NCI-H146 (cell line): Measurements from ENCODE around the gene MALRD1.

Experiments used
- DNase-seq: peaks from one replicate; lab custom pipeline; 2025; lab: John Stamatoyannopoulos, UW

The MALRD1 gene

GRCh38 chr10:19107406-19107805 lies 58.8 kb downstream of the MALRD1 start:
- no peak for DNase-seq

GRCh38 chr10:19111501-19112267 lies 63.1 kb downstream of the MALRD1 start:
- DNase-seq = no peak

- no peak for DNase-seq
Observed at GRCh38 chr10:19117438-19117837, 68.8 kb downstream of the MALRD1 start.

GRCh38 chr10:19119191-19119590 lies 70.6 kb downstream of the MALRD1 start:
- DNase-seq = no peak

DNA sequence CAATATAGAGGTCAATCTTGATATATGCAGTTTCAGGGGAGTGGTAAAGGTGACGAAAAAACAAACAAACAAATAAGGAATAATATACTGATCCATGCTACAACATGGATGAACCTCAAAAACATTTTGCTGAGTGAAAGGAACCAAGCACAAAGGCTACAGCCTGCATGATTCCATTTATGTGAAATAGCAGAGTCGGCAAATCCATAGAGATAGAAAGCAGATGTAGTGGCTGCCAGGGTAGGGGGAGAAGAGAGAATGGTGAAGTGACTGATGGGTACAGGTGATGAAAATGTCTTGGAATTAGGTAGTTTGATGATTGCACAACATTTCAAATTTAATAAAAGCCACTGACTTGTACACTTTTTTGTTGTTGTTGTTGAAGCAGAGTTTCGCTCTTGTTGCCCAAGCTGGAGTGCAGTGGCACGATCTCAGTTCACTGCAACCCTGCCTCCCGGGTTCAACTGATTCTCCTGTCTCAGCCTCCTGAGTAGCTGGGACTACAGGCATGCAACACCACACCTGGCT lies 71.8 kb downstream of the MALRD1 start:
- no peak for DNase-seq

DNA sequence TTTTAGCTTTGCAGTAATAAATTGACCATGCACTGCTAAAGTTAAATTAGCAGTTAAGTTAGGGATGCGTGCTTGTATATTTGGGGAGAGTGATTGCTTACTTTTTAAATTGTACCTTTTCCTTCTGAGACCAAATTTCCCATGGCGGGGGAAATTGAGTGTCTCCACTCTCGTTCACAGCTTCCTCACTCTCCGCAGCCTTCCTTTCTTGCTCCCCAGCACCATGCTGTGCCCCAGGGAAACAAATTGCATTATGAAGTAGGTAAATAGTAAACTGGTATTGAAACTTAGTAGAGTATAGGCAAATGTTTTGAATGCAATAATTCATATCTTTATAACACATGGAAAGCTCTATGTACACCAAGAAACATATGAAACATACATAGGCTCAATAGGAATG lies 85.4 kb downstream of the MALRD1 start:
- no peak for DNase-seq

- no peak for DNase-seq
Observed at GRCh38 chr10:19142967-19143366, 94.4 kb downstream of the MALRD1 start.

- DNase-seq = no peak
Observed at GRCh38 chr10:19144206-19144605, 95.6 kb downstream of the MALRD1 start.

GRCh38 chr10:19154375-19154774 lies 105.8 kb downstream of the MALRD1 start:
- no peak for DNase-seq

- DNase-seq = no peak
Observed at GRCh38 chr10:19158358-19158757, 109.8 kb downstream of the MALRD1 start.

- no peak for DNase-seq
Observed at GRCh38 chr10:19158870-19159269, 110.3 kb downstream of the MALRD1 start.

DNA sequence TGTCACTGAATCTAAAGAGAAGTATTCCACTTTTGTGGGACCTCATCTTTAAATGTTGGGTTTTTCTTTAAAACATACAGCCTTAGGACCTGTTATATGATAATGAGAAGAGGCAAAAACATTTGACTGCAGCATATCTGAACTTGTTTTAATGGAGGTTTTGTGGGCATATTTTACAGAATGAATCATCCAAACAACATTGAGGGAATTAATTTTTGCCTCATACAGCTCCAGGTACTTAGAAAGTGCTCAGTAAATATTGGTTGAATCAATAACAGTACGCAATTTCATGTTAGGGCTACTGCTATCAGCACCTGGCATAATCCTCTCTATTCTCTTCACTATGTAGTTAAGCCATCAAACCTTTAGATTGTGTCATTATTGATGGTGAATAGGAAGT lies 115.9 kb downstream of the MALRD1 start:
- no peak for DNase-seq

DNA sequence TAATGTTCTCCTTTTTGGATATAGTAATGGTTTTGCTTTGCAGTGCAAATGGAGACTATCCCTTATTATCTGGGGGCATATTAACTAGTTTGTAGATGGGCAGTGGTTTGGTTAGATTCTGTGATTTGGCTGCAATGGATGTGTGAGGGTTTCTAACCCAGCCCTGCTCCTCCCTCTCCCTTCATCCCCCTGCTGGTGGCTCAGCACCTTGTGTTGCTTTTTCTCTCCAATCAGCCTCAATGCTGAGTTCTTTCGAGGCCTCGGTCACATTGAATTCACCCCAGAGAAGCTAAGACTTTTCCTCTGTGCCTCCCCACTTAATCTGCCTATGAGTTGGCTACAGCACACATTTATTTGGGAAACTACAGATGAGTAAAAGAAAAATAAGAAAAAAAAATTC lies 120.0 kb downstream of the MALRD1 start:
- DNase-seq = no peak

DNA sequence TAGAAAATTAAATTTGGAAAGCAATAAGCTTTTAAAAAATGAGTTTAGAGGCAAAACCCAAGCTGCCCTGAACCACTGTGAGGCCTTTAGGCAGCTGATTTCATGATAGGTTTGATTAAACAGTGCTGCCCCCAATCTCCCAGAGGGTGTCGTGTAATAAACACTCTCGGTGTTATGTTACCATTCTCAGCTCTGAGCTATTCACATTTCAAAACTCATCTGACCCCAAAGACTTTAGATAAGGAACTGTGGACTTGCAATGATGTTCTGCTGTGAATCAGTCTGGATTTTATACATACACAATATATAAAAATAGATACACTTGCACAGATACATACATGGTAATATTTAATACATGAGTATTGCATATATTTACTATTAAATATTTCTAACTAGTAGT lies 120.4 kb downstream of the MALRD1 start:
- DNase-seq = no peak

- no peak for DNase-seq
Observed at GRCh38 chr10:19169684-19170083, 121.1 kb downstream of the MALRD1 start.

DNA sequence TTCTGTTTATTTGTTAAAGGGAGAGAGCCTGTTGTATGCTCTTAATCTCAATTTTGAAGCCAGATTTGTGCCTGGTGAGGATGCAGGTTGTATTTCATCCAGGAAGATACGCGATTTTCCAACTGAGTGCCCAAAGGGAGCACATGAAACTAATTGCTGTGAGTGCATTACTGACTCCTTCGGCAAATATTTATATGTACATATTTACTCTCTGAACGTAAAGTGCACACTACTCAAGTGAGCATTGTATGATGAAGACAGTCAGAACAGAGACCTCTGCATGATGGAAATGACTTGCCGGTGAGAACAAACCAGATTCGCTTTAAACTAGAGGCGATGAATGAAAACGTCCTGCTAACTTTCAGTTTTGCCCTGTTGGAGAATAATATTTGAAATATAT lies 130.1 kb downstream of the MALRD1 start:
- DNase-seq = no peak

DNA sequence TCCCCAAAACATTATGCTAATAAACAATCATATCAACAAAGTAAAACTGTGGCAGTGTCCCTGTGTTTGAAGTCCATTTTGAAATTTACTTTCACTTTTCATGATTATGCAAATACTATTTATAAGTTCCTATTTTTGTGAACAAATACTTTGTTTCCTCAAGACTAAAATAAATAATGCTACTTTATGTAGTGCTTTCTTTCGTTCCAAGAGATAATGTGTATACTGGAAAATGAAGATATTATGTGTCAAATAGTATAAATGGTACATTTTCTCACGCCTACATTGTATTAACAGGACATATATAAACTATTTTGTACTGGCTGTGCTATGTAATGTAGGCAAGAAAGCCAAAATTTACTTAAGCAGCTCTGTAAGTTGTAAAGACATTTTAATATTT lies 136.3 kb downstream of the MALRD1 start:
- no peak for DNase-seq

DNA sequence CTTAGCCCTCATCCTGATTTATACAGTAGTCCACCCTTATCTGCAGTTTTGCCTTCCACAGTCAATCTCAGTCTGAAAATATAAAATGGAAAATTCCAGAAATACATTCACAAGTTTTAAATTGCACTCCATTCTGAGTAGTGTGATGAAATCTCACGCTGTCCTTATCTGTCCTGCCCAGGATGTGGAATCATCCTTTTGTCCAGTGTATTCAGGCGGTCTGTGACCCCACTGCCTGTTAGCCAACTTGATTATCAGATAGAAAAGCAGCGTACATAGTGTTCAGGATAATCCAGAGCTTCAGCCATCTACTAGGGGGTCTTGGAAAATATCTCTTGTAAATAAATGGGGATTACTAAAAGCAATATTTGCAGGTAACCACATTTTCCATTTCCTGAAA lies 146.3 kb downstream of the MALRD1 start:
- no peak for DNase-seq

GRCh38 chr10:19195698-19196097 lies 147.1 kb downstream of the MALRD1 start:
- no peak for DNase-seq

DNA sequence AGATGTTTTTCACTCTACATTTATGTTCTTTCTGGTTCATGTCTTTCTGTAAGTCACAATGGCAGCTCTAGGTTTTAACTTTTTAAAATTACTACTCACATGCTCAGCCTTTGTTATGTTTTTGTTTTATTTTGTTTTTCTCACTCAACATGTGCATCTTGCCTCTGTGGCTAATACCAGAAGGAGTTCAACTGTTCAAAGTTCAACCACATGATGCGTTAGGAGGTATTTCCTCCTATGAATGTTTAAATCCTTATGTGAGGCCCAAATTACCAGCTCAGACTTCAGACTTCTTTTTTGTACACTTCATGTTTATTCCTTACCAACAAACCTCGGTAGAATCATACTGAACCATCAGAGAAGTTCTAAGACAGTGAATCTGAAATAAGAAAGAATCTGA lies 151.6 kb downstream of the MALRD1 start:
- no peak for DNase-seq

- DNase-seq = no peak
Observed at GRCh38 chr10:19204246-19204917, 155.8 kb downstream of the MALRD1 start.

DNA sequence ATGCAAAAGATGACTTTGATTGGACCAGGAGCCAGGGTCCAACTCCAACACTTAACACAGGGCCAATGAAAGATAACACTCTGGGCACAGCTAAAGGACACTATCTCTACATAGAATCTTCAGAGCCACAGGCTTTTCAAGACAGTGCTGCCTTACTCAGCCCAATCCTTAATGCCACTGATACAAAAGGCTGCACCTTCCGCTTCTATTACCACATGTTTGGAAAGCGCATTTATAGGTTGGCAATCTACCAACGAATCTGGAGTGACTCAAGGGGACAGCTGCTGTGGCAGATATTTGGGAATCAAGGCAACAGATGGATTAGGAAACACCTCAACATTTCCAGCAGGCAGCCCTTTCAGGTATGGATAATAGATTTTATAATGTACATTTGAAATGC lies 160.7 kb downstream of the MALRD1 start:
- DNase-seq = no peak

- no peak for DNase-seq
Observed at GRCh38 chr10:19212590-19212989, 164.0 kb downstream of the MALRD1 start.

DNA sequence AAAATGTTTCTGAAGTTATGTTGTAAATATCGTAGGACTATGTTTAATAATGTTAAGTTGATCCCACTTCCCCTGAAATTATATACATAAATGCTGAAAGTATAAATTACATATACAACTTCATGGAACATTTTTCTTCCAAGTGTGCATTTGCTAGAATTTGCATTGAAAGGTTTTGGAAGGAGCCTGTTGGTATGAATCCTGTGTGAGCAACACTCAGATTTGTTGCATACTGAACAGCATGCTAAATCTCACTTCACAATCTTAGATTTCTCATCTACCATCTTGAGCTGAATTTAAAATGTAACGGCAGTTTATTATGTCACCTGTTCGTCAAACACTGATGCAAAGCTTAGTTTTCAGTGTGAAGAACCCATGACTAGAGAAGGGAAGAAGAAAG lies 172.6 kb downstream of the MALRD1 start:
- no peak for DNase-seq
